GM19463 (cell line): ENCODE data around the gene JMJD4.
A peak's percentile ranks its signal among the peaks of the same experiment; 100 is the strongest.

Source experiments
- ATAC-seq: cut with Tn5 transposase; IDR thresholded peaks from one replicate; pipeline ENCODE4 v1.9.1; 2021; ENCODE audit warnings: mild to moderate bottlenecking, moderate library complexity; ENCODE audit not compliant: unreplicated experiment

Gene JMJD4, protein sequence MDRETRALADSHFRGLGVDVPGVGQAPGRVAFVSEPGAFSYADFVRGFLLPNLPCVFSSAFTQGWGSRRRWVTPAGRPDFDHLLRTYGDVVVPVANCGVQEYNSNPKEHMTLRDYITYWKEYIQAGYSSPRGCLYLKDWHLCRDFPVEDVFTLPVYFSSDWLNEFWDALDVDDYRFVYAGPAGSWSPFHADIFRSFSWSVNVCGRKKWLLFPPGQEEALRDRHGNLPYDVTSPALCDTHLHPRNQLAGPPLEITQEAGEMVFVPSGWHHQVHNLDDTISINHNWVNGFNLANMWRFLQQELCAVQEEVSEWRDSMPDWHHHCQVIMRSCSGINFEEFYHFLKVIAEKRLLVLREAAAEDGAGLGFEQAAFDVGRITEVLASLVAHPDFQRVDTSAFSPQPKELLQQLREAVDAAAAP

DNA sequence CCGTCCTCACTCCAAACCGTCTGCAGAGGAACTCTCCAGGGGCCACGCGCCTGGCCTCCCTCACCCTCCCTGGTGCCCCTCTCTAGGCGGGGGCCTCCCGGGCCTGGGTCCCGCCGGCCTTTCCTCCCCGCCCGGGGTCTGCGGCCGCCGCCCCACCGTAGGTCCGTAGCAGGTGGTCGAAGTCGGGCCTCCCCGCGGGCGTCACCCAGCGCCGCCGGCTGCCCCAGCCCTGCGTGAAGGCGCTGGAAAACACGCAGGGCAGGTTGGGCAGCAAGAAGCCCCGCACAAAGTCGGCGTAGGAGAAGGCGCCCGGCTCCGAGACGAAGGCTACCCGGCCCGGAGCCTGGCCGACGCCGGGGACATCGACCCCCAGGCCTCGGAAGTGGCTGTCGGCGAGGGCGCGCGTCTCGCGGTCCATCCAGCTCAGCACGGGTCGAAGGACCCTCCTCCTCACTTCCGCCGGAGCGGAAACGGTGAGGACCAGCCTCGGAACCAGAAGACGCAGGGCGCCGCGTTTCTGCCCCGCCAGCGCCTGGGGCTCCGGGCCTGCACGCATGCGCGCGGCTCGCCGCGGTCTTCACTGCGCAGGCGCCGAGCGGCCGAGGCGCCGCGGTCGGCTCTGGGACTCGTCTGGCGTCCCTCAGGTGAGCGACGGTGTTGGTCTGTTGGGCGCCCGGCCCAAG lies at the start of gene JMJD4, which contains the start of gene SNAP47:
JMJD4 (minus strand) TSS at position 447 of the 683 bp plus-strand sequence; CDS start at position 418, 29 bp downstream.
SNAP47 (plus strand) TSS at position 580 of the 683 bp plus-strand sequence. CDS start 12,302 bp downstream, outside the sequence.
- peak; percentile 93 for ATAC-seq

DNA sequence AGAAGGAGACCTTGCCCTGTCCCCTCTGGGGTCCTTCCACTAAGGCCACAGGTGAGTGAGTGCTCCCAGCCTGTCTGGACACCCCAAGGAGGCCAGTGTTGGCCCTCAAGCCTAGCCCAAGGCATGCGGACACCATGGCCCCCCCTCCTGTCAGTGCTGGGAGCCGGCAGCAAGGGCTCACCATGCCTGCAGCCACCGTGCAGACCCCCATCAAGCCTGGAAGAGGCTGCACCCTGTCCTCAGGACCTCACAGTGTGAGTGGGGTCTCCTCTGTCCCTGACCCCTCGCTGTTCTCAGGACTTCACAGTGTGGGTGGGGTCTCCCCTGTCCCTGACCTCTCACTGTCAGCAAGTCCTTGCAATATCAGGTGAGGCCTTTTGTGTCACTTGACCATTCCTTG lies 47.1 kb upstream of the JMJD4 start:
- ATAC-seq: no peak

DNA sequence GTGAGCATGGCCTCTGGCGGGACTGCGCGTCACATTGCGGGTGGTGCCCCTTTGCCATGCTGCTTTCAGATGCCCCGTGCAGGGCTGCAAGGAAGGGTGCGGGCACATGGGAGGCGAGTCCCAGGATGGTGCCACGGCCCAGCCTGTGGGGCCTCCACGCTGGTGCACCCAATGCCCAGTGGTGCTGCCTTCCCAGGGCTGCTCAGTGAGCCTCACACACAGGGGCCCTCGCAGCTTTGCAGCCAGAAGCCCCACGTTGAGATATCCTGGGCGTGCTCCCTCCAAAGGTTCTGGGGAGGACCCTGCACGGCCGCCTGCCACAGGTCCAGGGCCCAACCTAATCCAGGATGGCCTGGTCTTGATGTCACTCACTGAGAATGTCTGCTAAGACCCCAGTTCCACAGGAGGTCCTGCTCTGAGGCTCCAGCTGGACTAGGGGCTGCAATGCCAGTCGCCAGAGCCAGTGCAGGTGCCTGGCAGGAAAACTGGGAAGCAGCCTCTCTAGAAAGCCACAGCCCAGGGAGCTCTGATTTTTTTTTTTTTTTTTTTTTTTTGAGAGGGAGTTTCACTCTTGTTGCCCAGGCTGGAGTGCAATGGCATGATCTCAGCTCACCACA lies 46.3 kb upstream of the JMJD4 start:
- no peak for ATAC-seq

DNA sequence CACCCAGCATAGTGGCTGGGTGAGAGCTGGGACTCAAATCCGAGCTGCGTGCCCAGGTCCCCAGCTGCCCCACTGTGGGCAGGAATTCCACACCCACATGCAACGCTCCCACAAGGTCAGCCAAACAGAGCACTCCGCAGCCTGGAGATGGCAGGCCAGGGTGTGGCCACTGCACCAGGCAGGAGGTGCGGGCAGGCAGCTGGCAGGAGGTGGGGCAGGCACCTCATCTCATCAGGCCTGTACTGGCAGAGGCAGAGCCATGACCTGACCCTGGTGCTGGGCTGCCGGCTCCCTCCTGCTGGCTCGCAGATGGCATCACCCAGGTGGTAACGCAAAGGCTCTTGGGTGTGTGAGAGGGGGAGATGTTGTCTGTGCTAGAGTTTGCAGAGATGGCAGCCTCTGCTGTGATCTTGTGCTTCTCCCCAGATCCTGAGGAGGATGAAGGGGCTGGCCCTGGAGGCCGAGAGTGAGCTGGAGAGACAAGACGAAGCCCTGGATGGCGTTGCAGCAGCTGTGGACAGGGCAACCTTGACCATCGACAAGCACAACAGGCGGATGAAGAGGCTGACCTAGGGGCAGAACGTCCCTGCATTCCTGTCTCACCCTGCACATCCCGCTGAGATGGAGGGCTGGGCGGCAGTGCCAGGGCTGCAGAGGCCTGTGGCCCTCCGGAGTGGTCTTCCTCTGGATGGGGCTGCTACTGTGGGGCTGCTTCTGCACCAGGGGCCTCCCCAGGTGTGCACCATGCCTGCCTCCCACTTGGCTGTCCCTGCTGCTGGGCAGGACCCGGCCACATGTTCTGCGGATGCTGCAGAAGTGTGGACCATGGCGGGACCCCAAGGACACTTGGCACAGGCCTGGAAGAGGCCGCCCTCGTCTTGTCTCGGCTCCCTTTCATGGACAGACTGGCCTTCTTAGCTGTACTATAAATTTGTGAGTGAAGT lies 45.3 kb upstream of the JMJD4 start:
- ATAC-seq: no peak

DNA sequence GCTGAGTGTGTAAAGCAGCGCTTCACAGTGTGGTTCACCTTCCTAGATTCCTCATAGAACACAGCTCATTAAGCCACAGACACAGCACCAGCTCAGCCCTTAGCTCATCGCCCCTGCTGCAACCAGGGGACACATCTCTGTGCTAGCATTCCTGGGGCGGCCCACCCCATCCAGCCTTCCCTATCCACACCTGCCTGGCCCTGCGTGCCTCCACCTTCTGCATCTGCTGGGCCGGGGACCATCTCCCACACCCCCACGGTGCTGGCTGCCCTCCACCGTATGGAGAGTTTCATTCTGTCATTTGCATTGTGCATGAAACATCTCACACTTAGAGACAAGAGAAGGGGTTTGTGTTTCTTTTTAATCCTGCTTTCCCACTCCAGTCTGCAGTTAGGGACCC lies 44.6 kb upstream of the JMJD4 start:
- ATAC-seq: no peak

DNA sequence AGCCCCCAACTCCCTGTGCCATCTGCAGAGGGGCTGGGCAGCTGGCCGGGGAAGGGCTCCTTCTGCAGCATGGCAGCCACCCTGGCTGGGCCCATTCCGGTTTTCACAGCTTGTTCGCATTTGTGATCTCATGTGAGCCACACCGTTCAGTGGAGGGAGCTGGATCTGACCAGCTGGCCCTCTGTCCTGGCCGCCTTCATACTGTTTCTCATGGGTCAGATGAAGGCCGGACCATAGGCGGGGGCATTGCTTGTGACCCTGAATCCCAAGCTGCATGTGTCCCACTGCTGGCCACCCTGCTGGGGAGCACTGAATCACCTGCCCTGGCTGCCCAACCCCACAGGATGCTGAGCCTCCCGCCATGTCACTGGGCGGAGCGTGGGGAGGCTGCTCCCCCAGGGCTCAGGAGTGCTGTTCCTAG lies 43.9 kb upstream of the JMJD4 start:
- ATAC-seq: no peak

DNA sequence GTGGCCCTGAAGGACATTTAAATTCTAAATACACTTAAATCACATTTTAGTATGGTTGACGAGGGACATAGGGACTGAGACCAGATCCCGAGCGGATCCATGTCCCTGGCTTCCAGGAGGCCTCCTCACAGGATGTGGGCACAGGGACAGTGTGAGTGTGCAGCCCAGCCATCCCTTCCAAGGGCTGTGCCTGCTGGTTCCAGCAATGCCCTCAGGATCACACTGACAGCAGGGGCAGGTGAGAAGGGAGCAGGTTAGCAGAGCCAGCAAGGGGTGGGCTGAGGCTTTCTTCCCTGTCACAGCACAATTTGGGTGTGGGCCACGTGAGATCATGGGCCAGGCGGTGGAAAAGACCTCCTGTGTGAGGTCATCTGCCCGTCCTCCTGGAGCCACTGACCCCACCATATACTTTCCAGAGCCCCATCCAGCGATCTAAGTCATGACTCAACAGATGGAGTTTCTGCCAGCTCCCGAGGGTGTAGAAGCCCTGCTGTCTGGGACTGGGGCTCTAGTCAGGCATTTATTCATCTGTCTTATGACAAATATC lies 43.4 kb upstream of the JMJD4 start:
- no peak for ATAC-seq

DNA sequence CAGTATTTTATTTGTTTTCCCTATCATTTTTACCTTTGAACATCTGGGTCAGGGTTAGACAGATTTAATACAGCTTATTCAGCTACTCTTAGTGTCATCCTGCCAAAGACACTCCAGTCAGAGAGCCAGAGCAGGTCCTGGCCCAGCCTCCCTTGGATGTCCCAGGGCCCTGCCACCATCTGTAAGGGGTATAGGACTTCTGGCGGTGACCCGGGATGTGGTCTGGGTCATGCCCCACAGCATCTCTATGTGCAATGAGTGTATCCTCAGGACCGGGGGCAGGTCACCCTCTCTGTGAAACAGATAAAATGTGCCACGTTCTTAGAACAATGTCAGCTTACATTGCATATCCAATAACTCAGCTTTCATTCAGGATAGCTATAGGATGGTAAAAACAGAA lies 42.5 kb upstream of the JMJD4 start:
- ATAC-seq: no peak

DNA sequence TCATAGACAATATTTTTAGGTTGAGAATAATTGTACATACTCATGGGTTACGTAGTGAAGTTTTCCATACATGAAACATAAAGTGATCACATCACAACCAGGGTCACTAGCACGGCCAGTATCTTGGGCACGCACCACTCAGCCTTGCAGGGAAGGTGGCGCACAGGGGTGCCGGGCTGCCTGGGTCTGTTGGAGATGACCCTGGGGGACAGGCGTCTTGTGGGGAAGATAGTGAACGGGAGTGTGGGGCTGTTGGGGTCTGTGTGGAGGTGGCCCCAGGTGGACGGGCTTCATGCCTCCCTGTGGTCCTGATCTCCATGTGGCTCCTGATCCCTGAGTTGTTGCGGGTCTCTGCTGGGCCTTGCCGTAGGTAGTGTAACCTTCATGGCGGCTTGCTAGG lies 42.1 kb upstream of the JMJD4 start:
- ATAC-seq: no peak

DNA sequence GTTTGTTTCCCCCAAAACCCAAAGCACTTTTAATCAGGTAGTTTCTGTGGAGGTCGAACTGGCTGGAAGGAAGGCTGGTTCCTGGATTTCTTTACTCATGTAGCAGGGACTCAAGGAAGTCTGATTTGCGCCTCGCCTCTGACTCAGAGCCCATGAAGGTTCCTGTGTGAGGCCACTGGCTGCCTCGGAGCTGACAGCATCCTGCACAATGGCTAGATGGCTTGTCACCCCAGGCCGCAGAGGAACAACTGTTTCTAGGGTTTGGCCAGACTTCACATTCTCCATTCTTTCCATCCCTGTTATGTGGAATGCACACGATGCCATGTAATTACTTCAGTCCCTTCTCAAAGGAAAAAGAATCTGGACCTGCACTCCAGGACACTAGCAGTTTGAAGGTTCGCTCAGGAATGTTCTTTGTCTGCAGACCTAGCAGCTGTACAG lies 41.2 kb upstream of the JMJD4 start:
- ATAC-seq: no peak

DNA sequence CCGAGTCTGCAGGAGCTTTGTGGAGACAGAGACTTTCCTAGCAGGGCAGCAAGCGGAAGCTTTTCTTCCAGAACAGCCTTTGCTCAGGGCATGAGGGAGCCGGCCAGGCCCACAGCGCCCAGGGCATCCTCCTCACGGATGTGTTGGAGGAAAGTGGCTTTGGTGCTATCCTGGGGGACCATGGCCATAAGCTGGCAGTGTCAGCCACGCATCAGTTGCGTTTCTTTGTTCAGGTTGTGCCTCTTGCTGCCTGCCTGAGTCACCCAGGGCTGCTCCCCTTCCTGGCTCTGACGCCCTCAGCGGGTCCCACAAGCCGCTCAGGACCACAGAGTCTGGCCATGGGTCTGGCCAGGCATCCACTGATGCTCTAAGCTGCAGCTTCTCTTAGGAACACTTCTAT lies 40.7 kb upstream of the JMJD4 start:
- no peak for ATAC-seq

DNA sequence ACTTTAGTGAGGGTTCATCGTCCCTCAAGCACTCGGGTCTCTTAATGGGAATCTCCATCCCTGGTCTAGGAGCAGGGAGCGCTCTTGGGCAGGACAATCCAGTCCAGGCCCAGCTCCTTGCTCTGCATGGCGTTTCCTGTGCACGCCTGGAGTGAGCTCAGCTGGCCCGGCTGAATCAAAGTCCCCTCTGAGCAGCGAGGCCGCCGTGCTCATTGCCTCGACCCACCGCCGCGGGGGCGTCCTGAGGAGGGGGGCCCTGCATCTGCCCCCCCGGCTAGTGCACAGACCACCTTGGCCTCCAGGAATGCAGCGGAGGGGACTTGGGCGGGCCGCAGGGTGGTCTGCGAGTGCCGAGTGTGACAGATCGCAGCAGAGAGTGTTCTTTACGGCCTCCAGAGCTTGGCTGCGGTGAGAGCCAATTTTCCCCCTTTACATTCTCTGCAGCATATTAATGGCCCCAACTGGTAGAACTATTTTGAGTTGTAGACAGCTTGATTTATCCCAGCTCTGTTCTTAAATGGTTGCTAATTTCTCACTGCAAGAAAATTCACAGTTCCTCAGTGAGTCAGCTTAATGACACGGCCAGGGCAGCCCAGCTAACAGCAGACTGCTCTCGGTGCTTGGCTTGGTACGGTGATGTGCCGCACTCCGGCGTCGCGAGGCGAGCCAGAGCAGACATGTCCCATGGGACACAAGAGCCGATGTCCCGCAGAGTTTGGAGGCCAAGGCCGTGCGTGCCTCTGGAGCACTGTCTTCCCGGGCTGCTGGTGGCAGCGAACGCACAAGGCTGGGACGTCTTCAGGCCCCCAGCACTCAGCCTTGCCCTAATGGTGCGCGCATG lies 39.9 kb upstream of the JMJD4 start:
- ATAC-seq: no peak

DNA sequence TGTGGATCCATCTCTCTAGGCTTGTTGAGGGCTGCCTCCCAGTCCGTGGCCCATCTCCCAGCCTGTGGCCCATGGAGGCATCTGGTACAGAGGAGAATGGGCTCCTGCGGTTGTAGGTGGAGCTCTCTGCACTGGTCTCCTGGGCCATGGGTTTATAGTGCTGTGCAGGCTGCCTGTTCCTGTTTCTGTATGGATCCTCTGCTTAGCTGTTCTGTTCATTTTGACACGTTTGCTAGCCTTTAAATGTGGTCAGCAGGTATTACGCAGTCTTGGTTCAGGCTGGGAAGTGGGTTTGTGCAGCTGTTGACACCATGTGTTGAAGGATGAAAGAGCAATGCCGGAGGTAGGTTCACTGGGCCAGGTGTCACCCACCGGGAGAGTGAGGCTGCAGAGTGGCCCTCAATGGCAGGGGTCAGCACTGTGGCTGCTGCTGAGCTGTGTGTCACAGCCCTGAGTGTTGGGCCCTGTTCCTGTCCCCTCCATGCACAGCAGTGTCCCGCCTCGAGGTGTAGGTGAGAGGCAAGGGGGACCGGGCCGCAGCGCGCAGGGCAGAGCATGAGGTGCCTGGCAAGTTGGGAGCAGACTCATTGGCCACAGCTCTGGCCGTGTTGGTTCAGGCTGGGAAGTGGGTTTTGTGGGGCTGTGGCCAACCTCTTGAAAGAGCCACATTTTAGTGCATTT lies 39.1 kb upstream of the JMJD4 start:
- ATAC-seq: no peak

DNA sequence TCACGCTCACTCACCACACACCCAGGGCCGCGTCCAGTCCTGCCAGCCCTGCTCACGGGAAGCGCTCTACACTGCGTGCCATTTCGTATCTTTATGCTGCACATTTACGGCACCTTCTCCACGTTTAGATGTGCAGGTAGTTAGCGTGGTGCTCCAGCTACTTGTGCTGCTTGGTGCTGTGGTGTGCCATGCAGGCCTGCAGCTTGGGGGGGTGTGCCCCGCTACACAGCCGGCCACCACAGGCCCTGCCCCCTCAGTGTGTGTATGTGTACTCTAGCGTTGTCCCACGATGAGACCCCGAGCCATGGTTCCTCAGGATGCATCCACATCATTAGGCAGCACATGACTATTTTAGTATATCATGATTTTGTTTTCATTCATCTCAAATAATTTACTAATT lies 38.5 kb upstream of the JMJD4 start:
- no peak for ATAC-seq

DNA sequence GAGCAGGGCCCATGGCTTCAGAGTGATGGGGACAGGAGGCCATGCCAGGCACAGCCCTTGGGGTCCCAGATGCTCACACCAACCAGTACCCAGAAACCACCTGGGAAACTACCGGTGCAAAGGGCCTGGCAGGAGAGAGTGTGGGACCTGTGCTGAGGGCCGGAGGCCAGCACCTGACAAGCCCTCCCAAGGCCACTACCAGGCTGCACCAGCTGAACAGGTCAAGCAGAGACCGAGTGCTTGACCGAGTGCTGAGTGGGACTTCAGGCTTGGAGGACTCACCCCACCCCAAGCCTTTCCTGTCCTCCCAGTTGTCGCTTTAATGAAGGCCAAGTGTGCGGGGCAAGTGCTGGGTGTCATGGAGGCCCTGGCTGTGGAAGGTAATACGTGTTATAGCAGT lies 36.7 kb upstream of the JMJD4 start:
- no peak for ATAC-seq

DNA sequence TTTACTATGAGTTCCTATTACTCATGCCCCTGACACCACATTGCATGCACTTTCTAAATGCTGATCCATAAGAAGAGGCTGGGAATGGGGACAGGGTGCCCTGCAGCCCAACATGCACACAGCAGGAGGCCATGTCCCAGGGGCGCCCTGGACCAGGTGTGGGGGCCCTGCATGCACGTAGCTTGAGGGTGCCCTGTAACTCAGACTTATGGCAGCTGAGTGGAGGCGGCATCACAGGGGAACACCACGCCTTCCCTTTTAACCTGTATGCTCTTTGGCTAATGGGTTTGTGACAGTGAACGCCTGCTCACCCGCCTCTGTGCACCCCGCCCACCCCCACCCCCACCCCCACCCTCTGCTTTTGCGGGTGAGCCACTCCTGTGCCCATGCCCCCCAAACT lies 36.2 kb upstream of the JMJD4 start:
- ATAC-seq: no peak

DNA sequence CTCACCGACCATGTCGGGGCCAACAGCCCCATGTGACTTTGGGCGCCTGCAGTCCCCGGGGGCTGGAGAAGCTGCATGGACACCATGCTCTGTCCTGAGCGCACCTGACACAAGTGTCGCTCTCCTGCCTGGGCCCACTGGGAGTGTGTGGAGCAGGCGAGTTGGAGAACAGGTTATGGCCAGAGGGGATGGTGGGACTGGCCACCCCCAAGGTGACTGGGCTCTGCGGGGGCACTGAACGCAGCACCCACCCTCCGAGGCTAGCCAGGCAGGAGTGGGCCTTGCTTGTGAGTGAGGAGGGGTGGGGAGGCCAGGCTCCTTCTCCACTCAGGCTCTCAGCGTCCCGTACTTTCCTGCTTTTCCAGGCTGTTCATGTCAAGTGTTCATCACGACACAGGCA lies 35.7 kb upstream of the JMJD4 start:
- ATAC-seq: no peak

DNA sequence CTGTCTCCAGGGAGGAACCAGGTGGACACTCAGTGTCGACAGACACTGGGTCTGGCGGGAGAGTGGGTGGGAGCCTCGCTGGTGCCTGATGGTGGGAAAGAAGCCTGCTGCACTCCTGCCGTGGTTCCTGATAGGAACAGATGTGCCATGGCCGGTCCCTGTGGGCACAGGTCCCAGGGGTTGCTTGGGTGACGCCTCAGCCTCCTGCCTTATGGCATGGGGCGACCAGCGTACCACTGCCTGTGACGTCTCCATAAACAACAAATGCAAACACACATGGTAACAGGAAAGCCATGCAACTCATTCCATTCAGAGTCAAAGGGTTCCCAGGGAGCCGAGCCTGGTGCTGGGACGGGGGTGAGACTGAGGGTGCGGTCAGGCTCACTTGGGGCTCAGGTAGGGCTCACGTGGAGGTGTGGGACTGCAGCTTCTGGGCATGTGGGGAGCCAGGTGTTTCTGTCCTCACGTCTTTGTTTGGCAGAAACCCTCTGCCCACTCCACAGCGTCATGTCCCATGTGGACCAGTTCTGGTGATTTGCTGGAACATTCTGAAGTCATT lies 34.9 kb upstream of the JMJD4 start:
- ATAC-seq: no peak
